HFFc6 (cell line): Measurements from ENCODE around the gene ULBP1. TPM values are rescaled to one million over a fixed set of nuclear protein-coding genes. Genes with fewer than 3 reads are reported as not detected.
"Not testable (repeated sequence)": the region's sequence is repeated elsewhere in the genome, so short reads cannot be mapped to it uniquely, and the experiment has no call there.

Experiments used
- DNase-seq: peaks from one replicate; pipeline ENCODE4 v3.0.0-alpha.2; 2018
- H3K27ac Mint-ChIP-seq: 2 replicates; pipeline ENCODE4 v1.8.0; 2020; ENCODE audit warnings: mild to moderate bottlenecking, mixed read lengths
- H3K27me3 Mint-ChIP-seq: 2 replicates; pipeline ENCODE4 v1.8.0; 2021; ENCODE audit warnings: mild to moderate bottlenecking, moderate library complexity, mixed read lengths; ENCODE audit not compliant: insufficient read depth
- H3K36me3 Mint-ChIP-seq: 2 replicates; pipeline ENCODE4 v1.8.0; 2021; ENCODE audit warnings: low read depth, mixed read lengths
- H3K4me1 Mint-ChIP-seq: 2 replicates; pipeline ENCODE4 v1.8.0; 2020; ENCODE audit warnings: low read depth, mixed read lengths
- H3K4me3 Mint-ChIP-seq: 2 replicates; pipeline ENCODE4 v1.8.0; 2020; ENCODE audit warnings: mild to moderate bottlenecking, moderate library complexity, mixed read lengths
- H3K9me3 Mint-ChIP-seq: 2 replicates; pipeline ENCODE4 v1.8.0; 2020; ENCODE audit warnings: mild to moderate bottlenecking, mixed read lengths
- CTCF ChIP-seq: fragments of 200-600 bp; sonication (generic); IDR thresholded peaks from 2 replicates; pipeline ENCODE4 v1.5.0; 2021; ENCODE audit warnings: antibody characterized with exemption, mild to moderate bottlenecking
- total RNA-seq, 6 experiments: library from RNA; stranded (reverse); fragmentation: NEBNext Ultra II Directional; extraction: Animal tissue kit (Norgen Biotek cat#: 25700); gene quantifications; 2 replicates in 1 of 6; 3 replicates in 5 of 6; pipeline ENCODE4 v1.2.3, GENCODE V29; 2021

Gene ULBP1
- total RNA-seq, 6 experiments from 2014 or later = 8.6 to 12.7 (median 9.8) TPM

GRCh38 chr6:149947533-149947932 lies 16.2 kb upstream of the ULBP1 start:
- not testable (repeated sequence) for H3K9me3 Mint-ChIP-seq, H3K4me1 Mint-ChIP-seq, H3K4me3 Mint-ChIP-seq, H3K27ac Mint-ChIP-seq, DNase-seq
- H3K36me3 Mint-ChIP-seq = peaks cover 16% of the 10 kb centered on the region
- H3K27me3 Mint-ChIP-seq = peaks cover 10% of the 10 kb centered on the region

GRCh38 chr6:149948011-149948410 lies 15.7 kb upstream of the ULBP1 start:
- Mint-ChIP-seq H3K4me1 (no peaks in the 10 kb centered on the region), H3K36me3 (peaks cover 16% of the 10 kb centered on the region), H3K27ac (no peak overlapping the region), H3K4me3 (no peak overlapping the region), H3K27me3 (peaks cover 10% of the 10 kb centered on the region), H3K9me3 (no peaks in the 10 kb centered on the region)
- TF ChIP-seq CTCF = no peak
- no peak for DNase-seq

GRCh38 chr6:149948616-149949015 lies 15.1 kb upstream of the ULBP1 start:
- no peak overlapping the region for H3K4me3 Mint-ChIP-seq
- DNase-seq = no peak
- no peak overlapping the region for H3K27ac Mint-ChIP-seq
- no peaks in the 10 kb centered on the region for H3K9me3 Mint-ChIP-seq
- H3K36me3 Mint-ChIP-seq = peaks cover 16% of the 10 kb centered on the region
- peaks cover 3% of the 10 kb centered on the region; the same call in 1 of the 2 replicates for H3K4me1 Mint-ChIP-seq
- H3K27me3 Mint-ChIP-seq = peaks cover 15% of the 10 kb centered on the region
- no peak for TF ChIP-seq CTCF

- TF ChIP-seq CTCF = no peak
- Mint-ChIP-seq H3K4me3 (no peak overlapping the region), H3K27me3 (peaks cover 23% of the 10 kb centered on the region), H3K9me3 (no peaks in the 10 kb centered on the region), H3K36me3 (peaks cover 16% of the 10 kb centered on the region), H3K27ac (no peak overlapping the region), H3K4me1 (peaks cover 12% of the 10 kb centered on the region)
- no peak for DNase-seq
Observed at GRCh38 chr6:149950423-149950822, 13.3 kb upstream of the ULBP1 start.

- peaks cover 13% of the 10 kb centered on the region for H3K4me1 Mint-ChIP-seq
- peaks cover 16% of the 10 kb centered on the region for H3K36me3 Mint-ChIP-seq
- H3K4me3 Mint-ChIP-seq = no peak overlapping the region
- DNase-seq = no peak
- no peak for TF ChIP-seq CTCF
- H3K27ac Mint-ChIP-seq = no peak overlapping the region
- peaks cover 30% of the 10 kb centered on the region for H3K27me3 Mint-ChIP-seq
- no peaks in the 10 kb centered on the region for H3K9me3 Mint-ChIP-seq
Observed at GRCh38 chr6:149951096-149951495, 12.6 kb upstream of the ULBP1 start.

- Mint-ChIP-seq H3K9me3 (no peaks in the 10 kb centered on the region), H3K4me3 (no peak overlapping the region), H3K36me3 (peaks cover 11% of the 10 kb centered on the region), H3K4me1 (peaks cover 13% of the 10 kb centered on the region), H3K27me3 (peaks cover 32% of the 10 kb centered on the region), H3K27ac (no peak overlapping the region)
- no peak for TF ChIP-seq CTCF
- no peak for DNase-seq
Observed at GRCh38 chr6:149951626-149952025, 12.1 kb upstream of the ULBP1 start.

GRCh38 chr6:149953390-149953789 lies 10.4 kb upstream of the ULBP1 start:
- Mint-ChIP-seq H3K27me3 (peaks cover 34% of the 10 kb centered on the region), H3K4me1 (peaks cover 13% of the 10 kb centered on the region), H3K4me3 (peak overlapping the region; percentile 58)
- H3K36me3 Mint-ChIP-seq, H3K9me3 Mint-ChIP-seq, H3K27ac Mint-ChIP-seq, DNase-seq: not testable (repeated sequence)
